Fibroblast of lung (primary cell): ENCODE measurements around the gene SPRR3. TPM values are rescaled to one million over a fixed set of nuclear protein-coding genes. Genes with fewer than 3 reads are reported as not detected.

ENCODE experiments used
- DNase-seq, 2 donors: peaks; one replicate each; pipeline versions ENCODE4 v3.0.0 to v3.0.0-alpha.2; 2010; ENCODE audit warnings: low read depth in 2 of 2
- H2AFZ ChIP-seq: 2 replicates; pipeline ENCODE4 v1.5.1; 2012; ENCODE audit warnings: low read length, control low read depth, inconsistent platforms
- H3K27ac ChIP-seq: 2 replicates; pipeline ENCODE4 v1.5.1; 2011; ENCODE audit warnings: low read length, control low read depth; ENCODE audit not compliant: insufficient read depth
- H3K27me3 ChIP-seq: 2 replicates; pipeline ENCODE4 v1.5.1; 2011; ENCODE audit warnings: mild to moderate bottlenecking, low read length; ENCODE audit not compliant: control insufficient read depth, insufficient read depth
- H3K36me3 ChIP-seq: 2 replicates; pipeline ENCODE4 v1.5.1; 2011; ENCODE audit warnings: low read length; ENCODE audit not compliant: control insufficient read depth, insufficient read depth
- H3K4me1 ChIP-seq: 2 replicates; pipeline ENCODE4 v1.5.1; 2011; ENCODE audit warnings: low read length; ENCODE audit not compliant: control insufficient read depth, insufficient read depth; ENCODE audit errors: extremely low read depth
- H3K4me2 ChIP-seq: 2 replicates; pipeline ENCODE4 v1.5.1; 2011; ENCODE audit warnings: low read length, control low read depth; ENCODE audit not compliant: insufficient read depth; ENCODE audit errors: extremely low read depth
- H3K4me3 ChIP-seq, 4 experiments: fragments of 200-600 bp in 1 of 4; sonication (generic) in 1 of 4; replicated peaks in 1 of 4; 2 replicates each; pipeline ENCODE4 v1.5.1; 2011 to 2016; ENCODE audit warnings: low read length in 4 of 4, low read depth in 3 of 4, mild to moderate bottlenecking in 3 of 4, control low read depth in 2 of 4, inconsistent platforms in 1 of 4, mixed read lengths in 1 of 4; ENCODE audit not compliant: insufficient read depth in 1 of 4; ENCODE audit errors: control extremely low read depth in 1 of 4
- H3K79me2 ChIP-seq: 2 replicates; pipeline ENCODE4 v1.5.1; 2012; ENCODE audit warnings: mild to moderate bottlenecking, low read length, inconsistent platforms; ENCODE audit not compliant: control insufficient read depth, insufficient read depth
- H3K9ac ChIP-seq: 2 replicates; pipeline ENCODE4 v1.5.1; 2011; ENCODE audit warnings: mild to moderate bottlenecking, low read length, control low read depth; ENCODE audit not compliant: insufficient read depth
- H3K9me3 ChIP-seq: 2 replicates; pipeline ENCODE4 v1.5.1; 2012; ENCODE audit warnings: low read depth, low read length; ENCODE audit not compliant: control insufficient read depth, insufficient read depth
- H4K20me1 ChIP-seq: 2 replicates; pipeline ENCODE4 v1.5.1; 2011; ENCODE audit warnings: low read length; ENCODE audit not compliant: control insufficient read depth, insufficient read depth; ENCODE audit errors: extremely low read depth
- CTCF ChIP-seq, 2 donors: IDR thresholded peaks in 1 of 2; conservative IDR thresholded peaks in 1 of 2; 1 replicate in 1 of 2; 2 replicates in 1 of 2; pipeline ENCODE4 v1.5.1; 2011 to 2012; ENCODE audit warnings: low read length in 2 of 2, control low read depth in 1 of 2, inconsistent platforms in 1 of 2, low read depth in 1 of 2, mild to moderate bottlenecking in 1 of 2
- EZH2 ChIP-seq: IDR thresholded peaks from 2 replicates; pipeline ENCODE4 v1.5.1; 2012; ENCODE audit warnings: low read length, control low read depth, mild to moderate bottlenecking; ENCODE audit errors: missing control alignments
- polyA plus RNA-seq, 2 donors: library from polyadenylated mRNA; depleted of rRNA in 1 of 2; stranded (reverse) in 1 of 2; unstranded in 1 of 2; fragments of >200 nt; gene quantifications; 2 replicates each; pipeline ENCODE4 v1.2.1, GENCODE V29; 2011 to 2012; ENCODE audit warnings: missing spikeins in 1 of 2
- total RNA-seq: library from RNA; depleted of rRNA; stranded (reverse); fragments of >200 nt; gene quantifications from 2 replicates; pipeline ENCODE4 v1.2.1, GENCODE V29; 2014

The SPRR3 gene
- total and polyA plus RNA-seq, 2 donors (not counting 1 experiment from before 2014, with no cell fraction given) = not detected

- H3K4me1 ChIP-seq = no peaks in the 10 kb centered on the region
- H3K27me3 ChIP-seq = no peaks in the 10 kb centered on the region
- H3K9ac ChIP-seq = no peak overlapping the region
- H3K9me3 ChIP-seq = no peaks in the 10 kb centered on the region
- TF ChIP-seq EZH2 (no peak), CTCF (conservative IDR thresholded peaks at IDR 0.05 in 1 of 2, IDR thresholded peaks at IDR 0.05 in 1 of 2; ENCODE audit: low read depth in 1 of 2, low read length in 2 of 2) (peak in 1 of 2 donors; percentile 19)
- H3K36me3 ChIP-seq = no peaks in the 10 kb centered on the region
- no peak overlapping the region for H2AFZ ChIP-seq
- H3K4me3 ChIP-seq = no peak overlapping the region
- no peaks in the 10 kb centered on the region for H4K20me1 ChIP-seq
- H3K27ac ChIP-seq = no peak overlapping the region
- DNase-seq = peak; percentile 17 to 59
- no peak overlapping the region for H3K4me2 ChIP-seq
- no peaks in the 10 kb centered on the region for H3K79me2 ChIP-seq
These were observed 31.2 kb downstream of the SPRR3 start for GRCh38 chr1:153032677-153033308.

DNA sequence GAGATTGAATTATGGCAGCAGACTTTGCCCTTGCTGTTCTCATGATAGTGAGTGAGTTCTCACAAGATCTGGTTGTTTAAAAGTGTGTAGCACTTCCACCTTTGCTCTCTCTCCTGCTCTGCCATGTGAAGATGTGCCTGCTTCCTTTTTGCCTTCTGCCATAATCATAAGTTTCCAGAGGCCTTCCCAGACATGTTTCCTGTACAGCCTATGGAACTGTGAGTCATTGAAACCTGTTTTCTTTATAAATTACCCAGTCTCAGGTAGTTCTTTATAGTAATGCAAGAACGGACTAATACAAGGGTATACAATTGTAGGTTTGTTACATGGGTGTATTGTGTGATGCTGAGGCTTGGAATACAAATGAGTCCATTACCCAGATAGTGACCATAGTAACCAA, 33.7 kb downstream of the SPRR3 start:
- no peak for DNase-seq
- TF ChIP-seq EZH2 (no peak), CTCF (conservative IDR thresholded peaks at IDR 0.05 in 1 of 2, IDR thresholded peaks at IDR 0.05 in 1 of 2; ENCODE audit: low read depth in 1 of 2, low read length in 2 of 2) (no peak)
- Histone ChIP-seq H3K4me2 (no peak overlapping the region), H4K20me1 (no peaks in the 10 kb centered on the region), H2AFZ (no peak overlapping the region), H3K9ac (no peak overlapping the region), H3K27ac (no peak overlapping the region), H3K4me3 (no peak overlapping the region), H3K79me2 (no peaks in the 10 kb centered on the region), H3K36me3 (no peaks in the 10 kb centered on the region), H3K4me1 (no peaks in the 10 kb centered on the region), H3K9me3 (no peaks in the 10 kb centered on the region), H3K27me3 (no peaks in the 10 kb centered on the region)

DNA sequence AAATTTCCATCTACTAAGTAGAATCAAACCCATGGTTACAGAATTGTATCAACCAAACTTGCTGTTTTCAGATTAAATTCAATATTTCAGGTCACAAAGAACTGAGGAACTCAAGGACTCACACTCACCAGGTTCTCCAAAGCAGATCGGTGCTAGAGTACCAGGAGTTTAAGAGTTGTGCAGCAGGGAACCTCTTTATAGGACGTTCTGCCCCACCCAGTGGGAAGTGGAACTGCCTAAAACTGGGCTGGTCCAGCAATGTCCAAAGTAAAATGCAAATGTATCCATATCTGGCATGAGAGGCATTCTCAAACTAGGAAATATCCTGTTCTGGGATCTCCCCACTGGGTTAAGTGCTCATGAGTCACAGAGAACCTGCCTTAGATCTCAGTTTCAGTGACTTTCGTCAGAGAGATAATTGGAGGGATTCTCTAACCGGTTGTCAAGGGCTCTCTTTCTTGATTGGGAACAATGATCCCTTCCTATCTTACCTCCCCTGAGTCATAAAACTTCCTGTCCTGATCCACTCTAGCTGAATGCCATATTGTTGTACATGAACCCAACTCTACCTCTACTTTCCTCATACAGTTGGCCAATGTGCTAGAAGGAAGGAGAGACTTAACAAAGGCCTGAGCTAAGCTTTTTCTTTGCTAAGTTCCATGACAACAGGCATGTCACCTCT, 39.5 kb downstream of the SPRR3 start, which contains the start of gene SPRR2D:
Gene SPRR2D, minus strand, starts transcription at position 171 of the 682 bp plus-strand sequence. CDS start 774 bp downstream, outside the sequence.
- no peaks in the 10 kb centered on the region for H4K20me1 ChIP-seq
- no peak within 1 kb of the TSS for H2AFZ ChIP-seq
- no peak within 1 kb of the TSS for H3K9ac ChIP-seq
- no peak within 1 kb of the TSS for H3K27ac ChIP-seq
- no peaks in the 10 kb centered on the region for H3K27me3 ChIP-seq
- H3K9me3 ChIP-seq = no peaks in the 10 kb centered on the region
- TF ChIP-seq CTCF (conservative IDR thresholded peaks at IDR 0.05 in 1 of 2, IDR thresholded peaks at IDR 0.05 in 1 of 2; ENCODE audit: low read depth in 1 of 2, low read length in 2 of 2) = no peak
- TF ChIP-seq EZH2 = no peak
- H3K4me3 ChIP-seq = no peak within 1 kb of the TSS
- no peak for DNase-seq
- no peaks in the 10 kb centered on the region for H3K4me1 ChIP-seq
- H3K4me2 ChIP-seq = no peak within 1 kb of the TSS
- H3K36me3 ChIP-seq = no peaks in the 10 kb centered on the region
- no peaks in the 10 kb centered on the region for H3K79me2 ChIP-seq
